Kidney epithelial cell (primary cell): ENCODE data around the gene ADGRV1. TPM values are rescaled to one million over a fixed set of nuclear protein-coding genes. Genes with fewer than 3 reads are reported as not detected.

ENCODE experiments used
- DNase-seq: peaks from one replicate; pipeline ENCODE4 v3.0.0-alpha.2; 2010; ENCODE audit warnings: low read depth
- H3K27me3 ChIP-seq: 2 replicates; pipeline ENCODE4 v1.6.0; 2011; ENCODE audit warnings: low read length; ENCODE audit not compliant: control insufficient read depth, insufficient read depth
- H3K36me3 ChIP-seq: 2 replicates; pipeline ENCODE4 v1.5.1; 2011; ENCODE audit warnings: low read length; ENCODE audit not compliant: control insufficient read depth, insufficient read depth
- H3K4me3 ChIP-seq: 2 replicates; pipeline ENCODE4 v1.5.1; 2011; ENCODE audit warnings: low read depth, mild to moderate bottlenecking, control low read depth, low read length
- CTCF ChIP-seq: IDR thresholded peaks from 2 replicates; pipeline ENCODE4 v1.5.1; 2011; ENCODE audit warnings: mild to moderate bottlenecking, moderate library complexity, low read length, control low read depth, inconsistent platforms; ENCODE audit not compliant: insufficient read depth, poor library complexity, severe bottlenecking
- total RNA-seq: library from RNA; depleted of rRNA; stranded (reverse); fragments of >200 nt; gene quantifications from 2 replicates; pipeline ENCODE4 v1.2.3, GENCODE V29; 2015

Gene ADGRV1
- total RNA-seq, 1 donor from 2014 or later = 3.5 TPM

- DNase-seq = no peak
- Histone ChIP-seq H3K4me3 (no peak overlapping the region), H3K27me3 (no peaks in the 10 kb centered on the region), H3K36me3 (no peaks in the 10 kb centered on the region)
- TF ChIP-seq CTCF = no peak
Measured at GRCh38 chr5:90939211-90939610, 380.6 kb downstream of the ADGRV1 start.

DNA sequence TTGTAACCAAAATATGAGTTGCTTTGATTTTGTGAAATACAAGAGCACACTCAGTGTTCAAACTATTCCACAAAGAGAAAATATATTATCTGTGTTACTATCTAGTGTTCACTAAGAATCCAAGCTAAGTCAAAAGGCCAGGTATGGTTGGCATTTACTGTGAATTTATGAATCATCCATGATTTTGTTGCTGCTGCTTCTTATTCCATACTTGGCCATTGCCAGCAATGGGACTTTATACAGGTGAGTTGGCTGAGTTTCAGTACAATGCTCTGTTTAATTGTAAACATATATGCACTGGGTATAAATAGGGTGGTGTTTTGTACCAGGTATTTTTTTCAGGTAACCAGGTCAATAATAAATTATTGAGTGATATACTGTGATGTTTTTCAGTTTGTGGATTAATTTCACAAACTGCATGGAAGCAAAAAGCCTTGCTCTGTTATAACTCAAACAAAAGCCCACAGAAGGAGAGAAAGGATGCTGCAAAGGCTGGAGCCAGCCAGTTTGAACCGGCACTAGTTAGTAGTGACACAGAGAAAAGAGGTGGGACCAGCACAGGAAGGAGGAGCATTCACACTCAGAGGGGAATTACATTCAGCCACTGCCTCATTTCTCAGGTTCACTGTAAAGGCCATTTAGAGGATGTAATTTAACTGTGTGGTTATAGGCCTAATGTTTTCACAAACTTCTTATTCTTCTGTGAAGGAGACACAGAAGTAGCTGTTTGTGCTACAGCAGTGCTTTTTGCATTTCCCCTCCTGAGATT is 381.8 kb downstream of the ADGRV1 start:
- H3K27me3 ChIP-seq = no peaks in the 10 kb centered on the region
- no peak for DNase-seq
- H3K36me3 ChIP-seq = no peaks in the 10 kb centered on the region
- TF ChIP-seq CTCF = no peak
- H3K4me3 ChIP-seq = no peak overlapping the region

- TF ChIP-seq CTCF = no peak
- Histone ChIP-seq H3K4me3 (no peak overlapping the region), H3K36me3 (no peaks in the 10 kb centered on the region), H3K27me3 (no peaks in the 10 kb centered on the region)
- DNase-seq = no peak
Measured at GRCh38 chr5:90941002-90941720, 382.6 kb downstream of the ADGRV1 start.

- no peaks in the 10 kb centered on the region for H3K27me3 ChIP-seq
- H3K36me3 ChIP-seq = no peaks in the 10 kb centered on the region
- DNase-seq = no peak
- TF ChIP-seq CTCF = no peak
- H3K4me3 ChIP-seq = no peak overlapping the region
Measured at GRCh38 chr5:90944116-90944515, 385.5 kb downstream of the ADGRV1 start.

DNA sequence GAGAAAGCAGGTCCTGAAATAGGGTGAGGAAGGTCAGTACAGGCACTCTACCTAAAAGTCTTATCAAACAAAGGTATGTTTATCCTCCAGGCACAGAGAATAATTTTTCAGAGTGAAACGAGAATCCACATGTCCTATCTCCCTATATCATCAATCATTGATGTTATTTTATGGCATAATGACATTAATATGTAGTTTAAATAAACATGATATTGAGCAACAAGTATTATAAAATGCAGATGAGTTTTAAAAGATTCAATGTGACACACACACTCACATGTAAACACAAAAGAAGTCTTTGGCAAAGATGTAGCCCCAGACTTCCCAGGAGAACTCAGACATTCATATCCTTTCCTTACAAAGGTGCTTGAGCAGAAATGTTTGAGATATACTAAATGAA is 389.1 kb downstream of the ADGRV1 start:
- TF ChIP-seq CTCF = no peak
- Histone ChIP-seq H3K27me3 (no peaks in the 10 kb centered on the region), H3K4me3 (no peak overlapping the region), H3K36me3 (no peaks in the 10 kb centered on the region)
- no peak for DNase-seq
